GM18870 (cell line): ENCODE data around the gene PIAS1.
"Not testable (repeated sequence)": the region's sequence is repeated elsewhere in the genome, so short reads cannot be mapped to it uniquely, and the experiment has no call there.

Experiments
- ATAC-seq: cut with Tn5 transposase; IDR thresholded peaks from one replicate; pipeline ENCODE4 v1.9.1; 2021; ENCODE audit warnings: moderate library complexity; ENCODE audit not compliant: unreplicated experiment

PIAS1 gene

GRCh38 chr15:68213991-68214837, 160.1 kb downstream of the PIAS1 start:
- no peak for ATAC-seq

GRCh38 chr15:68214838-68215254, 160.7 kb downstream of the PIAS1 start:
- ATAC-seq: no peak

- no peak for ATAC-seq
Observed at GRCh38 chr15:68217341-68217740, 163.2 kb downstream of the PIAS1 start.

- no peak for ATAC-seq
Observed at GRCh38 chr15:68218331-68218730, 164.2 kb downstream of the PIAS1 start.

GRCh38 chr15:68218847-68219798, 165.0 kb downstream of the PIAS1 start:
- no peak for ATAC-seq

- ATAC-seq: no peak
Observed at GRCh38 chr15:68220489-68220888, 166.4 kb downstream of the PIAS1 start.

GRCh38 chr15:68220967-68221366, 166.9 kb downstream of the PIAS1 start:
- no peak for ATAC-seq

- ATAC-seq: not testable (repeated sequence)
Observed at GRCh38 chr15:68221530-68222431, 167.7 kb downstream of the PIAS1 start.

- ATAC-seq: not testable (repeated sequence)
Observed at GRCh38 chr15:68222432-68222743, 168.3 kb downstream of the PIAS1 start.

GRCh38 chr15:68223171-68223570, 169.1 kb downstream of the PIAS1 start:
- ATAC-seq: no peak

GRCh38 chr15:68224108-68224507, 170.0 kb downstream of the PIAS1 start:
- no peak for ATAC-seq

GRCh38 chr15:68224546-68225250, 170.6 kb downstream of the PIAS1 start:
- no peak for ATAC-seq

GRCh38 chr15:68225442-68225841, 171.3 kb downstream of the PIAS1 start:
- not testable (repeated sequence) for ATAC-seq

GRCh38 chr15:68227643-68228142, 173.6 kb downstream of the PIAS1 start:
- no peak for ATAC-seq

- no peak for ATAC-seq
Observed at GRCh38 chr15:68228143-68228970, 174.2 kb downstream of the PIAS1 start.

- ATAC-seq: no peak
Observed at GRCh38 chr15:68228971-68229385, 174.9 kb downstream of the PIAS1 start.

GRCh38 chr15:68229386-68230156, 175.5 kb downstream of the PIAS1 start, which contains the start of gene CLN6:
Gene CLN6, minus strand, starts transcription at chr15:68229728. Its CDS starts 144 bp downstream, at chr15:68229584.
- ATAC-seq: peak; percentile 58
